ENCODE data around the gene NADK.
A peak's percentile ranks its signal among the peaks of the same experiment; 100 is the strongest.

The NADK gene

GRCh38 chr1:1777950-1778662, at the start of gene NADK:
TSS of gene NADK (minus strand) at chr1:1778470. CDS start at chr1:1765406, 13,064 bp downstream.
- DNase-seq (ENCODE audit: low read depth in 2 of 2) = peak; percentile 51 to 52

GRCh38 chr1:1827089-1827848, 49.0 kb upstream of the NADK start:
- no peak for DNase-seq (ENCODE audit: low read depth in 2 of 2)

GRCh38 chr1:1826356-1827088, 48.3 kb upstream of the NADK start:
- no peak for DNase-seq (ENCODE audit: low read depth in 2 of 2)

- no peak for DNase-seq (ENCODE audit: low read depth in 2 of 2)
Observed at GRCh38 chr1:1825217-1825616, 46.9 kb upstream of the NADK start.

GRCh38 chr1:1819762-1820161, 41.5 kb upstream of the NADK start:
- DNase-seq (ENCODE audit: low read depth in 2 of 2) = no peak

GRCh38 chr1:1817221-1817620, 39.0 kb upstream of the NADK start:
- DNase-seq (ENCODE audit: low read depth in 2 of 2) = no peak

- no peak for DNase-seq (ENCODE audit: low read depth in 2 of 2)
Observed at GRCh38 chr1:1815606-1816281, 37.5 kb upstream of the NADK start.

- DNase-seq (ENCODE audit: low read depth in 2 of 2) = no peak
Observed at GRCh38 chr1:1809489-1809888, 31.2 kb upstream of the NADK start.

GRCh38 chr1:1808206-1808605, 29.9 kb upstream of the NADK start:
- no peak for DNase-seq (ENCODE audit: low read depth in 2 of 2)

- no peak for DNase-seq (ENCODE audit: low read depth in 2 of 2)
Observed at GRCh38 chr1:1806890-1807289, 28.6 kb upstream of the NADK start.

GRCh38 chr1:1804301-1804700, 26.0 kb upstream of the NADK start:
- DNase-seq (ENCODE audit: low read depth in 2 of 2) = no peak

- no peak for DNase-seq (ENCODE audit: low read depth in 2 of 2)
Observed at GRCh38 chr1:1802871-1803270, 24.6 kb upstream of the NADK start.

GRCh38 chr1:1799716-1800115, 21.4 kb upstream of the NADK start:
- no peak for DNase-seq (ENCODE audit: low read depth in 2 of 2)

- DNase-seq (ENCODE audit: low read depth in 2 of 2) = no peak
Observed at GRCh38 chr1:1797731-1798341, 19.6 kb upstream of the NADK start.

GRCh38 chr1:1796466-1796865, 18.2 kb upstream of the NADK start:
- DNase-seq (ENCODE audit: low read depth in 2 of 2) = no peak

GRCh38 chr1:1794999-1795398, 16.7 kb upstream of the NADK start:
- DNase-seq (ENCODE audit: low read depth in 2 of 2) = no peak

- DNase-seq (ENCODE audit: low read depth in 2 of 2) = no peak
Observed at GRCh38 chr1:1793481-1794244, 15.4 kb upstream of the NADK start.

GRCh38 chr1:1788646-1789431, 10.6 kb upstream of the NADK start:
- no peak for DNase-seq (ENCODE audit: low read depth in 2 of 2)

- DNase-seq (ENCODE audit: low read depth in 2 of 2) = no peak
Observed at GRCh38 chr1:1788136-1788535, 9.9 kb upstream of the NADK start.
